Vagina (tissue), 2 donors: ENCODE measurements around the gene RFT1.

Experiments
- CTCF ChIP-seq, 3 experiments: fragments of 450-650 bp in 2 of 3; fragments of 200-600 bp in 1 of 3; sonication (generic) in 1 of 3; IDR thresholded peaks; one replicate each; pipeline ENCODE4 v1.5.1; 2017 to 2019; ENCODE audit warnings: antibody characterized with exemption in 3 of 3, mild to moderate bottlenecking in 2 of 3, moderate library complexity in 2 of 3
- POLR2A ChIP-seq, 2 donors: fragments of 450-650 bp; IDR thresholded peaks; one replicate each; pipeline ENCODE4 v1.6.1; 2017; ENCODE audit warnings: antibody characterized with exemption in 2 of 2, mild to moderate bottlenecking in 2 of 2, moderate library complexity in 2 of 2

GRCh38 chr3:53073553-53074365 lies 56.5 kb downstream of the RFT1 start:
- no peak for TF ChIP-seq POLR2A (IDR thresholded peaks at IDR 0.05)
- no peak for TF ChIP-seq CTCF (IDR thresholded peaks at IDR 0.05)
